Stomach (tissue), 4 donors: ENCODE measurements around the gene WDR59.

Experiments
- CTCF ChIP-seq, 7 experiments: fragments of 450-650 bp in 4 of 7; fragments of 200-600 bp in 3 of 7; sonication (generic) in 3 of 7; IDR thresholded peaks; one replicate each; pipeline ENCODE4 v1.5.1; 2016 to 2019; ENCODE audit warnings: antibody characterized with exemption in 7 of 7, control low read depth in 2 of 7, mild to moderate bottlenecking in 1 of 7
- POLR2A ChIP-seq, 4 donors: fragments of 450-650 bp; IDR thresholded peaks; one replicate each; pipeline ENCODE4 v1.6.1; 2016; ENCODE audit warnings: antibody characterized with exemption in 4 of 4, control low read depth in 2 of 4, mild to moderate bottlenecking in 1 of 4, moderate library complexity in 1 of 4
- POLR2AphosphoS5 ChIP-seq, 3 donors: sonication (generic); formaldehyde crosslinking; IDR thresholded peaks; one replicate each; pipeline ENCODE4 v1.6.1; 2016; ENCODE audit warnings: antibody characterized with exemption in 3 of 3

DNA sequence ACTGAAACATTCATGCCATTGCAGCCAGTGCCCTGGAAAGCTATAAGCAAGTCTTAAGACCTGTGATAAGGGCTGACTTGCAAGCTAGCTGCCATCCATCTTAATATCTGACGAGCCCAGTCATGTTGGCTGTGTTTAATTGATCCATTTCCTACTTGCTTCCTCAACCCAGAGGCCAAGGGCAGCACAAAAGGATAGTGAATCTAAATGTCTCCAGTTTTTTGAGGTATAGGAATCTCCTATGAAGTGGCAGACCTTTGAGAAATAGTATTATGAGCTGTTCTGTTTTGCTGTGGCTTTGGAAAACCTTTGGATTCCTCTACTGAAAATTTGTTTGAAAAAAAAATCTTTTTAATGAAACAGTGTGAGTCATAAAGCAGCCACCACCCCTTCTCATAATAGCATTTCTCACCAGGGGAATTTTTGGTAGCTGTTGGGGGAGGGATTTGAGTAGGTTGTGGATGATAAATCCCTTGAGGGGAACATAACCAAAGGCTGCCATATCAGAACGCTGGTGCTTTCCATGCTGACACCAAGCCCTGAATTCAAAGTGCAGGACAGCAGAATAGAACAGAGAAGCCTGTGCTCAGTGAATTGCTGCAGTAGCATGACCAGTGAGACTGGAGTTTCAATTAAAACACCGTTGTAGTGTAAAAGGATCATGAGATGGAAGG is 26.8 kb upstream of the WDR59 start:
- TF ChIP-seq CTCF (IDR thresholded peaks at IDR 0.05) = no peak
- TF ChIP-seq POLR2AphosphoS5 (IDR thresholded peaks at IDR 0.05) = peak in 2 of 3 donors; percentile 12 to 70
- TF ChIP-seq POLR2A (IDR thresholded peaks at IDR 0.05) = no peak
